Fibroblast of skin of back (primary cell): Measurements from ENCODE around the gene LRRIQ3. TPM values are rescaled to one million over a fixed set of nuclear protein-coding genes. Genes with fewer than 3 reads are reported as not detected.
A peak's percentile ranks its signal among the peaks of the same experiment; 100 is the strongest.
"Not testable (repeated sequence)": the region's sequence is repeated elsewhere in the genome, so short reads cannot be mapped to it uniquely, and the experiment has no call there.

Experiments
- DNase-seq: peaks from one replicate; pipeline ENCODE4 v3.0.0-alpha.2; 2013
- polyA plus RNA-seq, 2 experiments: library from polyadenylated mRNA; unstranded; fragments of 120-200 nt; gene quantifications; one replicate each; pipeline ENCODE4 v1.2.1, GENCODE V29; 2013; ENCODE audit not compliant: insufficient read length in 2 of 2

Gene LRRIQ3, protein sequence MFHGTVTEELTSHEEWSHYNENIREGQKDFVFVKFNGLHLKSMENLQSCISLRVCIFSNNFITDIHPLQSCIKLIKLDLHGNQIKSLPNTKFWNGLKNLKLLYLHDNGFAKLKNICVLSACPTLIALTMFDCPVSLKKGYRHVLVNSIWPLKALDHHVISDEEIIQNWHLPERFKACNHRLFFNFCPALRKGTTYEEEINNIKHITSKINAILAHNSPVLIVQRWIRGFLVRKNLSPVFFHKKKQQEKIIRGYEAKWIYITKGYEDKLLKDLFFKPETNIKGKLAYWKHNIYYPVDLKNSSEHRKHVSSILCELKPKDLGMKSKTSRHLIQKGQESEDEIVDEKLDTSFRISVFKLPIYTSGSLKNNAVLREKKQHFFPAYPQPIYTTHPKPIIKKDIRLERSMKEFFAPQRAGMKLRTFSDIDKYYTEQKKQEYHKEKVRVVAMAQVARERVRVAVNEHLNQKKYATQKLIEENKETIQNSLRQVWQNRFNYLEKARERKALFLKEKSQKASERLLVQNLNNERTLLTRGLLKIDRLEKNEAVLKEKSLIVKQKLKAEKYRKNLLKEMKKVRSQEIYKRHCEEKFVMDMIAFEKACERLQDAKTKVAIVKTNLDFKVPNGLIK
- polyA plus RNA-seq (2013, experiment 1 of 2; ENCODE audit: insufficient read length) = 0.41 TPM
- polyA plus RNA-seq (2013, experiment 2 of 2; ENCODE audit: insufficient read length) = 0.47 TPM

DNA sequence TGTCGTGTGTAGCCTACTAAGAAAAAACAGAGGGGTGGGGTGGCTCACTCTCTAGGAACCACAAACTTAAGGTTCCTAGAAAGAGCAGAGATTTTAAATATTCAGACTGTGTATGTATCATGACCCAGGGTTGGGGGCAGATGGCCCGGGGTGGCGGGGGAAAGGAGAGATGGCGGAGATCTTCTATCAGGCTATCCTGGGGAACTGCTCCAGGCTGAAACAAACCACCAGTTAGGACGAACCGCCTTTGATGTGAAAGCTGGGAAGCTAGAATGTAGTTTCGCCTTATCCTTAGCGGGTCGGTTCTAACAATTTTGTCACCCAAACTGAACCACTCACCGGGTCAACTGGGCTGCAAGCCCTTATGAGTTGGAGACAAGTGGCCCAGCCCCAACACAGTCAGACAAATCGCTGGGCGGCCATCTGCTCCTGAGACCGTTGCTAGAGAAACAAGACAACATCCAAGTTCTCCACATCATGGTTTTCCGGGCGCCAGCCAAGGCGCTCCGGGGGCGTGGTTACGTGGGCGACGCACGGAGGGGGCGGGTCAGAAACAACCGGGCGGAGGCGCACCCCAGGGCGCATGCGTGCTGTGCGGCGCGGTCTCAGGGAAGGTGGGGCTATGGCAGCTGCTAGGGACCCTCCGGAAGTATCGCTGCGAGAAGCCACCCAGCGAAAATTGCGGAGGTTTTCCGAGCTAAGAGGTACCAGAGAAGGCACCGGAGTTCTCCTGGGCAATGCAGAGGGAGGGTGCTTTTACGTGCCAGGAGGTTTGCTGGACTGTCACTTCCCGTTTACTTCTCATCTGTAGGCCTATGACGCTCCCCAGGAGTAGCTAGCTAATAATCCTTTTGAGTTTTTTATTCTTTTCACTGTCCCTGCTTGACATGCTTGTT, at the start of gene LRRIQ3, which contains the start of gene FPGT:
Gene LRRIQ3, minus strand, starts transcription at position 520 of the 896 bp plus-strand sequence. CDS start 14,492 bp downstream, outside the sequence.
Gene FPGT, plus strand, starts transcription at position 586 of the 896 bp plus-strand sequence. Its CDS starts 37 bp downstream, at position 623.
- peak; percentile 92 for DNase-seq

DNA sequence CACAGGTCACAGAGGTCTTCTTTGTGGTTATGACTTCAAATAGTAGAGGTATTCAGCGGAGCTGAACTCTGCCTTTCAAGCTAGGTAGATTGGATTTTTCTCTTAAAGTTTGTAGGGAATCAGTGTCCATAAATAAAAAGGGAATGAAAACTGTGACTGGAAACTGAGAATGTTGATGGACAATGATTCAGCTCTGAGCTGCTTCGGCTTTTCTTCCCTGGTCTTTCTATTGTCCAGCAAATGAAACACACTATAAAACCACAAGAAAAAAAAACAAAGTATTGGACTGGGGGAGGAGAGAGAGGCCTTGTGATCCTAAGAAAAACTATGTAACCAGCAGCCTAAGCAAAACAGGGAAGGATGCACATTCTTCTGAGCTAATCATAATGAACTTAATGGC, 48.3 kb upstream of the LRRIQ3 start:
- no peak for DNase-seq

DNA sequence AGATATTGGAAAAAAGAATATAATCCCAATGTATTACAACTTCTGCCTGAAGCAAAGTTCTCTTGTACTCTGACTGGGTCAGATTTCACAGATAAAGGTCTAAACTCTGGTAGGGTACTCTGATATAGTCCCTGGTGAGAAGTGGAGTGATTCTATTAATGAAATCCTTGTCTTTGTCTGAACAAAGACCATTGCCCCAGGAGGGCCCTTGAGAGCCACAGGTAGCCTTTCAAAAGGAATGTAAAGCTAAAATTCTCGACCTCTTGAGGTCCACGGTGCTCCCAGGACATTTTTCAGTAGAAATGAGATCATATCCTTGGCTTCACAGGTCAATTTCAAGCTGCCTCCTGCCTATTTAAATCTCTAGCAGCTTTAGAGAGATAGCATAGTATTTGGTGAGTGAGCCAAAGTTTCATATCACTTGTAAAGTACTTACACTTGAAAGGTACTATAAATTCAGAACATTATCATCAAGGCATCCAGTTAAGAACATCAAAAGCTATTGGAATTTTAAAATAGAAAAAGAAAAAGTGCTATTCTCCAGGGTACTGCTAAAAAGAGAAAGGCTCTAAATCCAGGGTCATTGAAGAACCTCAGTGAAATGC, 47.3 kb upstream of the LRRIQ3 start:
- DNase-seq = no peak

- DNase-seq = no peak
Observed at GRCh38 chr1:74237787-74238186, 39.8 kb upstream of the LRRIQ3 start.

DNA sequence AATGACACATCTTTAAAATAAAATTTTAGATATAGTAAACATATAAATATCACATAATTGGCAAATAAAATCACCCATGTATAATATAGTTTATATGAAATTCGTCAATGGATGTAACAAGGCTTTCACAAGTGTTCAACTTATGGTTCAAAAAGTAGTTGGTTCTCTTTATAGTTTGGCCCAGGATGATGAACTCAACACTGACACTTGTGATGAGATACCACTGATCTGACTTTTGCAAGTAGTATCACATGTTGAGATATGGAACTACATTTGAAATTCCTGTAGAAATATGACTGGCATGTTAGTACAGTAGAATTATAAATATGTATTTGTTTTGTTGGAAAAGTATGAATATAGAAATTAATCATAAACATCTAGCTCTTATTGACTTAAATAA, 39.1 kb upstream of the LRRIQ3 start:
- DNase-seq = no peak

- DNase-seq = no peak
Observed at GRCh38 chr1:74236440-74236839, 38.5 kb upstream of the LRRIQ3 start.

GRCh38 chr1:74235153-74235552, 37.2 kb upstream of the LRRIQ3 start, which contains the start of gene TNNI3K:
TNNI3K (plus strand) TSS chr1:74235387; CDS start chr1:74235452, 65 bp downstream.
- no peak for DNase-seq

- DNase-seq = no peak
Observed at GRCh38 chr1:74223453-74223852, 25.5 kb upstream of the LRRIQ3 start.

DNA sequence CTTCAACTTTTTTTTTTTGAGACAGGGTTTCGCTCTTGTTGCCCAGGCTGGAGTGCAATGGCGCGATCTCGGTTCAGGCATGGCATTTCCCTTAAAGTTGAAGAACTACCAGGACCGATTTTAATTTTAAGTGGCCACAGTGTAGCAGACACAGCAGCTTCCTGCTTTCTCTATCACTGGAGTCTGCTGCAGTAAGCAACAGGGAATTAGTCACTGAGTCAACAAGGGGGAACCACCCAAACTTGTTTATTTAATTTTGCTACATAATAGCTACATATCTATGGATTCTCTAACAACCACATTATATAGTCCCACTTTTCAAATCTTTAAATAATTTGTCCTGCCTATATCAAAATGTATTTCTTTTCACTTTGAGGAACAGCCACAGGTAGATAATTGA, 24.7 kb upstream of the LRRIQ3 start:
- peak; percentile 47 for DNase-seq

GRCh38 chr1:74215229-74215628, 17.3 kb upstream of the LRRIQ3 start:
- no peak for DNase-seq

- peak; percentile 74 for DNase-seq
Observed at GRCh38 chr1:74205266-74205665, 7.3 kb upstream of the LRRIQ3 start.

DNA sequence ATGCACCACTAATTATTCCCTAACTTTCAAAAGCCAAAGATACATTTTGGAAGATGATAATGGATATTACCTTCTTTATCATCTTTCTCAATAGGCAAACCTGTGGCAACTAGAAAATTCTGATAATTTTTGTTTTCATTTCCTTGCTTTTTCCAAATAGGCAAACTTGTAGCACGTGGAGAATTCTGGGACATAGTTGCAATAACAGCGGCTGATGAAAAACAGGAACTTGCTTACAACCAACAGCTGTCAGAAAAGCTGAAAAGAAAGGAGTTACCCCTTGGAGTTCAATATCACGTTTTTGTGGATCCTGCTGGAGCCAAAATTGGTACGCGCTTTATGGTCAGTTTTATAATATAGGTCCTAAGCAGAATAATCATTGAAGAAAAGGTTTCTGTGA, 1.5 kb upstream of the LRRIQ3 start:
- DNase-seq = no peak

GRCh38 chr1:74197255-74197654, 721 bp downstream of the LRRIQ3 start:
- no peak for DNase-seq

DNA sequence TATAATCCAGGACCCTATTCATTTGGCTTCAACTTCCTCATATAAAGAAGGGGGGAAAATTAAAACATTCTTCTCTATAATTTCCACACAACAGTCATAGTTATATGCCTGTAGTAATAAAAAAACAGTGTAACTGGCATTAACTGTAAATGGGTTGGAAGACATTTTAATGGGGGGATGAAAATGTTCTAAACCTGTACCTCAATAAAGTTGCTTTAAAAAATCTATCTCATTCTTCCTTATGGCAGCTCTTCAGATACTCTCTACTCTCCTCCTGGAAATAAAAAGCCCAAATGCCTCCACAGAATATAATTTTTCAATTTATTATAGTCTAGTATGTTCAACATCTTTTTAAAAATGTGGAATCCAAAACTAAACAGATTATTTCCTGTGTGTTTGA, 2.6 kb downstream of the LRRIQ3 start:
- no peak for DNase-seq

GRCh38 chr1:74193908-74194307, 4.1 kb downstream of the LRRIQ3 start:
- peak; percentile 43 for DNase-seq

DNA sequence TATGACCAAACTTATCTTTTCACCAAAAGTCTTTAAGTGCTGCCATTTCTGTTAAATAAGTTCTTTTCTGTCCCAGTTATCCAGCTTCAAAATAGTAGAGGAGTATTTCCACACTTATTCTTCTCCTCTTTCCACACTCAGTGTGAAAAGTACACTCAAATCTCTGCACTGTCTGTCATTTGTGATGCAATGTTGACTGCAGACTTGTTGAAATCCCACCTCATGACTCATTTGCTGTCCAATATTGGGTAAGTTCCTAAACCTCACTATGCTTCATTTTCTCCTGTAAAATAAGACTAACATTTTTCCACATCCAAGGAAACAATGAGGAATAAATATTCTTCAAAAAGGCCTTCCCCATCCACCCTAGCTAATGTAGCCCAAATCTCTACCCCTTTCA, 17.5 kb downstream of the LRRIQ3 start:
- DNase-seq = no peak

DNA sequence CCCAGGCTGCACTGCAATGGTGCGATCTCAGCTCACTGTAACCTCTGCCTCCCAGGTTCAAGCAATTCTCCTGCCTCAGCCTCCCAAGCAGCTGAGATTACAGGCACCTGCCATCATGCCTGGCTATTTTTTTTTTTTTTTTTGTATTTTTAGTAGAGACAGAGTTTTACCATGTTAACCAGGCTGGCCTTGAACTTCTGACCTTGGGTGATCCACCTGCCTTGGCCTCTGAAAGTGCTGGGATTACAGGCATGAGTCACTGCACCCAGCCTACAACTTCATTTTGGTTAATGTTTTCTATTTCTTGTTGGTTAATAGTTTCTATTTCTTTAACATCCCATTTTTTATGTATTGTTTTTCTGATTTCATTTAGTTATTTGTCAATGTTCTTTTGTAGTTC, 23.6 kb downstream of the LRRIQ3 start:
- not testable (repeated sequence) for DNase-seq

DNA sequence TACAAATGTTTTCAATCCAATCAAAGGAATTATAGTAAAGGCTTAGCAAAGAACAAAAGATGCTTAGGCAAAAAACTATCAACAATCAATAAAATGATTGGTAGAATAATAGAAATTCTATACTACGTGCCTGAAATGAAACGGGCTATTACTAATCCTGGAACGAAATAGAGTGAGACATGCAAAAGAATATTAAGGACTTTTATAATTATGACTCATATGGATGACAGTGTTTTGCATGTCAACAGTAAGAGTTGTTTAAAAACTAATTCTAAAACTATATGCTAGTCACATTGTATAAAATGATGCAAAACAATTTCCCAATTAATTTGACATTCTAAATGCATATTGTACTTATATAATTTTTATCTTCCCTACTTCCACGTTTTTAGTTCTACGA, 35.6 kb downstream of the LRRIQ3 start:
- DNase-seq = no peak

DNA sequence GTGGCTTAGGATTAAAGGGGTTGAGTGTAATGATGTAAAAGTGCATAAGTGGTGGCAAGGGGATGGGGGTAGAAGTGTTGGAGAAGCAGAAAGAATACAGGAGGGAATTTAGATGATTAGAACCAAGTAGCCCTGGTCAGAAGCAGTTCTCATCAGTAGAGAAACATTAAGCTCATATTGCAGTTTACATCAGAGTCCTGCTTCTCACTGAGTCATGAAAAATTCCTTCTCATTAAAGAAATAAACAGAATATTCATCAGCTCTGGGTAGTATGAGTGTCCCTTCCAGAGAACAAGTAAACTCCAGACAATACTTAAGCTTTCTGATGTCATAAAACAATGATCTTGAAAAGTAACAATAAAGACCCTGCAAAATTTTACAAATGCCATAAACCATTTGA, 36.5 kb downstream of the LRRIQ3 start:
- no peak for DNase-seq

- DNase-seq = no peak
Observed at GRCh38 chr1:74160046-74160445, 37.9 kb downstream of the LRRIQ3 start.

- DNase-seq = no peak
Observed at GRCh38 chr1:74145086-74145485, 52.9 kb downstream of the LRRIQ3 start.

DNA sequence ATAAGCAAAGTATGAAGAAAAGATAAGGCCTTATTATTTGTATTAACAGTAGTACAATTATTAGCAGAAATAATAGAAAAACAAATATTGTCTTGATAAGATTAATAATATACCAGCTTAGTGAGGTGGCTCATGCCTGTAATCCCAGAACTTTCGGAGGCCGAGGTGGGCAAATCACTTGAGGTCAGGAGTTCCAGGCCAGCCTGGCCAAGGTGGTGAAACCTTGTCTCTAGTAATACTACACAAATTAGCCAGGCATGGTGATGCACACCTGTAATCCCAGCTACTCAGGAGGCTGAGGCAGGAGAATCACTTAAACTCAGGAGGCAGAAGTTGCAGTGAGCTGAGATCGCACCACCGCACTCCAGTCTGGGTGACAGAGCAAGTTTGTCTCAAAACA, 80.6 kb downstream of the LRRIQ3 start:
- not testable (repeated sequence) for DNase-seq
